ENCODE data around the gene IFIT2. TPM values are rescaled to one million over a fixed set of nuclear protein-coding genes. Genes with fewer than 3 reads are reported as not detected.

IFIT2 gene
- total and polyA plus RNA-seq, 2 experiments from 2014 or later: 7.0 to 9.5 TPM

DNA sequence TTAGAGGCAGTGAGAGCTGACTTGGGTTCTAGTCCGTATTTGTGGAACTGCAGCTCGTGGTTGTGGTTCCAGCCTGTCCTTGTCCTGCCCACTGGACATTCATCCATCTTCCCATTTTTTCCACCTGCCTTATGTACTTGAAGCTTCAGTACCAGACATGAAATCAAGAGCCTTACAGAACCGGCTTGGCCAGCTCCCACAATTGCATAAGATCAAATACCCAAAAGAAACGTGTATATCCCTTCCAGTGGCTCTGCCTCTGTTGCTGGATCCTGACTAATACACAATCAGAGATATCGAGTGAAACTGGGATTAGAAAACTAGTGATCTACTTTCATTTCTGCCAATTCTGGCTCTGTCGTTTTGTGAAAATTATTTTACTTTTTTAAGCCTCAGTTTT is 26.5 kb upstream of the IFIT2 start:
- no peaks in the 10 kb centered on the region for H3K9me2 ChIP-seq (ENCODE audit: insufficient read depth)
- TF ChIP-seq EZH2 (IDR thresholded peaks at IDR 0.05; ENCODE audit: insufficient read depth, poor library complexity, severe bottlenecking): no peak
- no peak for TF ChIP-seq EZH2phosphoT487 (IDR thresholded peaks at IDR 0.05; ENCODE audit: insufficient read depth, low read depth)
- peak overlapping the region; percentile 51 for H3K4me2 ChIP-seq (ENCODE audit: unreplicated experiment)
- H3K27me3 ChIP-seq (replicated peaks; ENCODE audit: insufficient read depth): no peaks in the 10 kb centered on the region
- peaks cover 46% of the 10 kb centered on the region for H3F3A ChIP-seq (ENCODE audit: insufficient read depth)
- DNase-seq: peak; percentile 60
- no peaks in the 10 kb centered on the region for H3K36me3 ChIP-seq (ENCODE audit: low read depth)
- in situ Hi-C loops (cut with MboI): no loop called here
- H4K20me1 ChIP-seq (ENCODE audit: insufficient read depth): no peaks in the 10 kb centered on the region
- 0 out of 2 replicates have a peak overlapping the region, but pooled peaks have one; percentile 14 for H3K4me3 ChIP-seq
- H3K4me1 ChIP-seq (ENCODE audit: insufficient read depth): peaks cover 59% of the 10 kb centered on the region
- H3K79me2 ChIP-seq (ENCODE audit: insufficient read depth): no peaks in the 10 kb centered on the region
- peak overlapping the region; percentile 59 for H3K27ac ChIP-seq
- no peaks in the 10 kb centered on the region for H3K9me3 ChIP-seq (ENCODE audit: low read depth)
- no peak overlapping the region for H2AFZ ChIP-seq
- 44 to 45% methylated on average over 6 of the region's 6 CpGs for WGBS, 2 experiments (ENCODE audit: low coverage in 1 of 2, low lambda C conversion rate in 2 of 2, missing lambda C conversion rate in 2 of 2)
- H3K9ac ChIP-seq: no peak overlapping the region

DNA sequence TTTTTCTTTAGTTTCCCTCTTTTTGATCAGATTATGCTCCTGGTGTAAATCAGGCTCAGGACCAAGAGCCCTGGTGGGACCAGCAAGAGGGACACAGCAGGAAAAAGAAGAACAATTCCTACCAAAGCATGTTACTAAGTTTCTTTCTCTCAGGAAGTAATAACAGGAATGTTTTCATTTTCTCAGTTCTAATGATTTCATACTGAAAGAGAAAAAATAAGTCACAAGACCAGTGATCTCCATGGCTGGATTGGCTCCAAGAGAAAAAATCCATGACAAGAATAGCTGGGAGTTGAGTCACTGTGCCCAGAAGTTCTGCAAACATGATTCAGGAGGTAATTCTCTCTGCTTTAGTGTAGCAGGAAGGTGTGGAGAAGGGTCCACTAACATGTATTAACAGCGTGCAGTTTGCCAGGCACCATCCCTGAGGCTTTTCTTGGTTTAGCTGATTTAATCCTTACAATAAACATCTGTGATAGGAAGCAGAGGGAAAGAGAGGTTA is 23.8 kb upstream of the IFIT2 start:
- TF ChIP-seq EZH2 (IDR thresholded peaks at IDR 0.05; ENCODE audit: insufficient read depth, poor library complexity, severe bottlenecking) (no peak), EZH2phosphoT487 (IDR thresholded peaks at IDR 0.05; ENCODE audit: insufficient read depth, low read depth) (no peak)
- H3K9me3 ChIP-seq (ENCODE audit: low read depth): no peaks in the 10 kb centered on the region
- H3K9me2 ChIP-seq (ENCODE audit: insufficient read depth): no peaks in the 10 kb centered on the region
- no peaks in the 10 kb centered on the region for H4K20me1 ChIP-seq (ENCODE audit: insufficient read depth)
- WGBS, 2 experiments (ENCODE audit: low coverage in 1 of 2, low lambda C conversion rate in 2 of 2, missing lambda C conversion rate in 2 of 2): 0% methylated on average over 1 of the region's 1 CpG
- H3K27ac ChIP-seq: peak overlapping the region; percentile 94
- no peaks in the 10 kb centered on the region for H3K27me3 ChIP-seq (replicated peaks; ENCODE audit: insufficient read depth)
- peaks cover 86% of the 10 kb centered on the region for H3K4me1 ChIP-seq (ENCODE audit: insufficient read depth)
- in situ Hi-C loops (cut with MboI): no loop called here
- H2AFZ ChIP-seq: peak overlapping the region; percentile 73; the same call in 1 of the 2 replicates
- H3K36me3 ChIP-seq (ENCODE audit: low read depth): no peaks in the 10 kb centered on the region
- no peaks in the 10 kb centered on the region for H3K79me2 ChIP-seq (ENCODE audit: insufficient read depth)
- peak; percentile 96 for DNase-seq
- peak overlapping the region; percentile 58 for H3K4me3 ChIP-seq
- H3F3A ChIP-seq (ENCODE audit: insufficient read depth): peaks cover 63% of the 10 kb centered on the region
- H3K4me2 ChIP-seq (ENCODE audit: unreplicated experiment): peak overlapping the region; percentile 87
- H3K9ac ChIP-seq: peak overlapping the region; percentile 76

DNA sequence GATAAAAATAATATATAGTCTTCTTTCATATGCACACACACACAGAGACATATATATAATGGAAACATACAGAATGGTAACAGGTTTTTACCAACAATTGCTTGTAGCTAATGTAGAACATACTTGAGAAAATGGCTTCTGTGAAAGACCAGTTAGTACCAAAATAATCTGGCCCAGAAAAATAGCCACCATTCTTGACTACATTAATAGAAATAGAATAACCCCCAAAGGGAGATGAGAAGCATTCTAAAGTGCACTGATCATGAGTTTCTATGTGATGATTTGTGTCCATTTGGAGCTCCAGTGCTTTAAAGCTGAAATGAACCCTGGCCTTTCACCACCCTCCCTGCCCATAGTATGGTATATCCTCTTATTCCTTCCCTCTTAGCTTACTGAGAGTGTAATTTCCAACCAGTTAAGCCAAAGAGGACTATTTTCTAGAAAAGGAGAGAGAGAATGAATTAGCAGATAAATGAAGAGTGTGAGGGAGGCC is 22.9 kb upstream of the IFIT2 start:
- H4K20me1 ChIP-seq (ENCODE audit: insufficient read depth): no peaks in the 10 kb centered on the region
- no peak overlapping the region for H3K9ac ChIP-seq
- no peaks in the 10 kb centered on the region for H3K36me3 ChIP-seq (ENCODE audit: low read depth)
- no peaks in the 10 kb centered on the region for H3K9me3 ChIP-seq (ENCODE audit: low read depth)
- H3K4me1 ChIP-seq (ENCODE audit: insufficient read depth): peaks cover 92% of the 10 kb centered on the region
- no peaks in the 10 kb centered on the region for H3K27me3 ChIP-seq (replicated peaks; ENCODE audit: insufficient read depth)
- H3K79me2 ChIP-seq (ENCODE audit: insufficient read depth): no peaks in the 10 kb centered on the region
- TF ChIP-seq EZH2phosphoT487 (IDR thresholded peaks at IDR 0.05; ENCODE audit: insufficient read depth, low read depth) (no peak), EZH2 (IDR thresholded peaks at IDR 0.05; ENCODE audit: insufficient read depth, poor library complexity, severe bottlenecking) (no peak)
- no peak for DNase-seq
- no peaks in the 10 kb centered on the region for H3K9me2 ChIP-seq (ENCODE audit: insufficient read depth)
- 0 out of 2 replicates have a peak overlapping the region, but pooled peaks have one; percentile 8 for H2AFZ ChIP-seq
- peak overlapping the region; percentile 87 for H3K4me2 ChIP-seq (ENCODE audit: unreplicated experiment)
- peak overlapping the region; percentile 94 for H3K27ac ChIP-seq
- no peak overlapping the region for H3K4me3 ChIP-seq
- in situ Hi-C loops (cut with MboI): no loop called here
- peaks cover 72% of the 10 kb centered on the region for H3F3A ChIP-seq (ENCODE audit: insufficient read depth)

DNA sequence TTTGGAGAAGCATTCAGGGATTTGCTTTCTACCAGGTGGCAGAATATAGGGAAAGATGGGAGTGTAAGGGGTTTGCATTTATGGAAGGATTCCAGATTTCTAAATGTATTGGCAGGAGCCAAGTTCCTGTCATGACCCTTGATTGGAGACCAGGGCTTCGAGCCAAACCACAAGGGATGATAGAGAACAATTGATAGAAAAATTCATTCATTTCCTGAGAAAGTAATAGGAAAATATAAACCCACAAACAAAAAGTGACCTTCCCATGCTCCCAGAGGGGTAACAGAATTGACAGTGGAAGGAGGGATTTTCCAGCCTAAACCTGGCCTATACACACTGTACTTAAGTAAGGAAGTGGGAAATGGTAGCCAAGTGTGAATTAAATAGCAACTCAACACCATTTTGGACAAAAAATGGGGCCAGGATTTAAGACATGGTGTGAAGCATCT is 22.4 kb upstream of the IFIT2 start:
- DNase-seq: no peak
- H2AFZ ChIP-seq: 0 out of 2 replicates have a peak overlapping the region, but pooled peaks have one; percentile 8
- WGBS, 2 experiments (ENCODE audit: low coverage in 1 of 2, low lambda C conversion rate in 2 of 2, missing lambda C conversion rate in 2 of 2): 53 to 55% methylated on average over 1 of the region's 1 CpG
- no peaks in the 10 kb centered on the region for H3K79me2 ChIP-seq (ENCODE audit: insufficient read depth)
- peaks cover 72% of the 10 kb centered on the region for H3F3A ChIP-seq (ENCODE audit: insufficient read depth)
- no peaks in the 10 kb centered on the region for H3K9me3 ChIP-seq (ENCODE audit: low read depth)
- H3K4me3 ChIP-seq: no peak overlapping the region
- no peak overlapping the region for H3K9ac ChIP-seq
- no peaks in the 10 kb centered on the region for H3K27me3 ChIP-seq (replicated peaks; ENCODE audit: insufficient read depth)
- no peaks in the 10 kb centered on the region for H3K9me2 ChIP-seq (ENCODE audit: insufficient read depth)
- H4K20me1 ChIP-seq (ENCODE audit: insufficient read depth): no peaks in the 10 kb centered on the region
- peak overlapping the region; percentile 87 for H3K4me2 ChIP-seq (ENCODE audit: unreplicated experiment)
- H3K4me1 ChIP-seq (ENCODE audit: insufficient read depth): peaks cover 92% of the 10 kb centered on the region
- no peaks in the 10 kb centered on the region for H3K36me3 ChIP-seq (ENCODE audit: low read depth)
- in situ Hi-C loops (cut with MboI): no loop called here
- TF ChIP-seq EZH2 (IDR thresholded peaks at IDR 0.05; ENCODE audit: insufficient read depth, poor library complexity, severe bottlenecking) (no peak), EZH2phosphoT487 (IDR thresholded peaks at IDR 0.05; ENCODE audit: insufficient read depth, low read depth) (no peak)
- H3K27ac ChIP-seq: peak overlapping the region; percentile 94
